CD4-positive, alpha-beta T cell treated with Interleukin-10 for 1 hour (primary cell): ENCODE measurements around the gene PCDHB15.

Experiments
- DNase-seq: peaks from one replicate; pipeline ENCODE4 v3.0.0-alpha.2; 2020

Gene PCDHB15

DNA sequence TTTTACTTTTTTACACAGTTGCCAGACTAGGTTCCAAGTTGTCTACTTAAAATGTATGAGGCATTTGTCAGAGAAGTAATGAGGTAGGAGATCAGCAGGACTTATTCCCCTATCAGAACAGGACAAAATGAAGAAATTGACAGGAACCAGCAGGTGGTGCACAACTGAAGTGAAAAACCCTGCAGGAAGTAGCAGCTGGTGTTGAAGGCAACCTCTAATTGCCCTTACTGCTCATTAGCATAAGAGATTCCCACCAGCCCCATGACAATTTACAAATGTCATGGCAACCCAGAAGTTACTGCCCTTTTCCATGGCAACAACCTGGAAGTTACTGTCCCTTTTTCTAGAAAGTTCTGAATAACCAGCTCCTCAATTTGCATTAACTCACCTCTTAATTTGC, 5.4 kb downstream of the PCDHB15 start:
- DNase-seq = no peak

DNA sequence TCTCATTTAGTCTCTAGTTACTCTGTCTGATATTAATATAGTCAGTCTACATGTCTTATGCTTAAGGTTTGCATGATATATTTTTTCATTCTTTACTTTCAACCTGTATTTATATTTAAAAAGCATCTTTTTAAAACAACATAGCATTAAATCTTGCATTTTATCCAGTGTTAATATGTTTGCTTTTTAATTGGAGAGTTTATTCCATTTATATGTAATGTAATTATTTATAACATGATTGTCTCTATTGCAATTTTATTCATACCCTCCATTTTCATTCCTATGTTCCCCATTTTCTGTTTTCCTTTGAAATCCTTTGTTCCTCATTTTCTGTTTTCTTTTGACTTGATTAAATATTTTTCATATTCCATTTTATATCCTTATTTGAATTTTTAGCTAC, 13.3 kb downstream of the PCDHB15 start:
- no peak for DNase-seq

DNA sequence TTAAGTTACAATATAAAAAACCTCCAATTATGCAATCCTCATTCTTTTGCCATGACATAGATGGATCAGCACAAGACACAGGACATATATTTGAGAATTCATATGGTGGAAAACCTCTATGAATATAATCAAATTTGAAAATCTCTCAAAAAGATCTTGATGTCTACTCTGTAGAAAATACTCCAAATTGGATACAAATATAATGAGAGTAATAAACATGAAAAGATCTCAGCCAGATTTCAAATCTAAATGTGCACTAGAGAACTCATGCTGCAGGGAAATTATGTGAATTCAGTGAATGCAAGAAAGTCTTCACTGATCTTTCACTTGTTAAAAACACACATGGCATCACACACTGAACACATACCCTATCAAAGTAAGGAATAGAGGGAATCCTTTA, 13.8 kb downstream of the PCDHB15 start:
- DNase-seq = no peak

DNA sequence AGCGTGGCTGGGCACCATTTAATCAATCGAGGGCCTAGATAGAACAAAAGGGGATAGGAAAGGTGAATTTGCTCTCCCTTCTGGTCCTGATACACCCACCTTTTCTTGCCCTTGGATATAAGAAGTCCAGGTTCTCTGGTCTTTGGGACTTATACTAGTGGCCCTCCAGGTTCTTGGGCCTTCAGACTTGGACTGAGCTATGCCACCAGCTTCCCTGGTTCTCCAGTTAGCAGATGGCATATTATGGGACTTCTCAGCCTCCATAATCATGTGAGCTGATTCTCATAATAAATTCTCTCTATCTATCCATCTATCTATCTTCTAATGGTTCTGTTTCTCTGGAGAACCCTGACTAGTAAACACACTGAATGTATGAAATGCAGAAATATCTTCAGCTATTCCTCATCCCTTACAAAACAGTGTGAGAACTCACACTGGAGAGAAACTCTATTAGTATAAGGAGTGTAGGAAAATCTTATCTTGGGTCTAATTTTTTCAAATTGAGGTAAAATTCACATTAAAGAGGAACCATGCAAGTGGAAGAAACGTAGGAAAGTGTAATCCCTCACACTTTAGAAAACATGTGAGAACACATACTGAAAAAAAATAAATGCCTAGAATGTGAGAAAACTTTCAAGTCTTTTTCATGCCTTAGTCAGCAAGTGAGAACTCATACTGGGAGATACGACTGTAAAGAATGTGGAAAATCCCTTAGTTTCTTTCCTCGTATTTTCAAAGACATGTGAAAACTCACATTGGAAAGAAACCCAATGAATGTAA, 15.5 kb downstream of the PCDHB15 start:
- no peak for DNase-seq

DNA sequence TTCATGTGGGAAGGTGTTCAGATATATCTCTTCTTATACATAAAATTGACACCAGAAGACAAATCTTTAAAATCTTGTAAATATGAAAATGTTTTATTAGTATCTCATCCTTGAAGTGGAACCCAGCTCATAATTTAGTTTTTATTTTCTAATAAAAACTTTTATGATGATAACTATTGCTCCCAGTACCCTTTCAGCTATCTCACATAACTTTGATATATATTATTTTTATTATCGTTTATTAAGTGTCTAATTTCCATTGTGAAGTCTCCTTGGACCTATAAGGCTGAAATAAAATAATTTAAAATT, 16.0 kb downstream of the PCDHB15 start:
- no peak for DNase-seq

DNA sequence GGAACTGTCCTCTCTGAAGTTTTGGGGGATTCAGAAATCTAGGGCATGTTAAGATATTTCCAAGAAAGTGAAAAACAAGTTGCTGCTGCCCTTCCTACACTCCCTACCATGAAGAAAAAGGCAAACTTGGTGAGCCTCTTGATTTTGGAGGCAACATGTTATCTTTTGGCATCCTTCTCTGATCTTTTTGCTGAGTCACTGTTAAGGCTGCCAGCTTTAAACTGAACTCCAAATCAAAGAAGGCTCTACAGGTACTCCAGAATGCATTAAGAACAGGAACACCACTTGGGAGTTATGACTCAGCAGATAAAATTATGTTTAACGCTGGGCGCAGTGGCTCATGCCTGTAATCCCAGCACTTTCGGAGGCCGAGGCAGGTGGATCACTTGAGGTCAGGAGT, 24.0 kb downstream of the PCDHB15 start:
- DNase-seq = no peak

DNA sequence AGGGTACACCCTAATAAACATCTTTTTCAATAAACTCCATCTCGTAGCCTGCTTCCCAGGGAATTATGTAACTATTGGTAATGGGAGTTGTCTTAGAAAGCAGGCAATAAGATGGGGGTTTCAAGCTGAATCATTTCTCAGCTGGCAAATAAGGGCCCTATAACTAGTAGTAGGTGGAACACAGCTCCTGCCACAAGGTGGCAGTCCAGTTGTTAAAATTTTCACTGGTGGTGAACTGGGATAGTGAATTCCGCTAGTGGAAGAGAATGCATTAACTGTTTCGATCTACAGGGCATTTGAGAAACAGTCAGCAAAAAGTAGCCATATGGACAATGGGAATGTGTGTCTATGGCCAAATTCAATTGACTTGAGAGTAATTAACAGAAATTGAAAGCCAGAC, 27.7 kb downstream of the PCDHB15 start:
- DNase-seq = no peak

DNA sequence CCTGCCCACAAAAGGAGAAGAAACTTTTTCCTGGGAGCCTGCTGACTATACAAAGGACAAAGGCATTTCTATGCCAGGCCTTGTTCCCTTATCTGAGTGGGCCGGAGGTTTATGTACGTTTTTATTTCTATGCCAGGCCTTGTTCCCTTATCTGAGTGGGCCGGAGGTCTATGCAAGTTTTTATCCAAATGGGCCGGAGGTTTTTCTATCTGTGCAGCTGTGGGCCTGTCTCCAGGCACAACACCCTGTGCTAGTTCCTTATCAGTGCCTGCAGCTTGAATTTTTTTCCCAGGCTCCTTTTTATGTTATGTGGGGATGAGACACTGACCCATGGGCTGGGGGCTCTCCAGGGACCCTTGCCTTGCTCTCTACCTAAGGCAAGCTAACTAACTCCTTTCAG, 53.2 kb downstream of the PCDHB15 start:
- DNase-seq = no peak
